Stimulated activated CD4-positive, alpha-beta T cell treated with anti-CD3 and anti-CD28 coated beads, Interleukin-1b, Interleukin-23, amount 100 ng/mL, for 1 hour (primary cell): ENCODE data around the gene CCN5.
A peak's percentile ranks its signal among the peaks of the same experiment; 100 is the strongest.
"Not testable (repeated sequence)": the region's sequence is repeated elsewhere in the genome, so short reads cannot be mapped to it uniquely, and the experiment has no call there.

ENCODE experiments used
- DNase-seq, 2 donors: peaks; one replicate each; pipeline ENCODE4 v3.0.0-alpha.2; 2020; ENCODE audit warnings: low read depth in 2 of 2

The CCN5 gene, protein sequence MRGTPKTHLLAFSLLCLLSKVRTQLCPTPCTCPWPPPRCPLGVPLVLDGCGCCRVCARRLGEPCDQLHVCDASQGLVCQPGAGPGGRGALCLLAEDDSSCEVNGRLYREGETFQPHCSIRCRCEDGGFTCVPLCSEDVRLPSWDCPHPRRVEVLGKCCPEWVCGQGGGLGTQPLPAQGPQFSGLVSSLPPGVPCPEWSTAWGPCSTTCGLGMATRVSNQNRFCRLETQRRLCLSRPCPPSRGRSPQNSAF

DNA sequence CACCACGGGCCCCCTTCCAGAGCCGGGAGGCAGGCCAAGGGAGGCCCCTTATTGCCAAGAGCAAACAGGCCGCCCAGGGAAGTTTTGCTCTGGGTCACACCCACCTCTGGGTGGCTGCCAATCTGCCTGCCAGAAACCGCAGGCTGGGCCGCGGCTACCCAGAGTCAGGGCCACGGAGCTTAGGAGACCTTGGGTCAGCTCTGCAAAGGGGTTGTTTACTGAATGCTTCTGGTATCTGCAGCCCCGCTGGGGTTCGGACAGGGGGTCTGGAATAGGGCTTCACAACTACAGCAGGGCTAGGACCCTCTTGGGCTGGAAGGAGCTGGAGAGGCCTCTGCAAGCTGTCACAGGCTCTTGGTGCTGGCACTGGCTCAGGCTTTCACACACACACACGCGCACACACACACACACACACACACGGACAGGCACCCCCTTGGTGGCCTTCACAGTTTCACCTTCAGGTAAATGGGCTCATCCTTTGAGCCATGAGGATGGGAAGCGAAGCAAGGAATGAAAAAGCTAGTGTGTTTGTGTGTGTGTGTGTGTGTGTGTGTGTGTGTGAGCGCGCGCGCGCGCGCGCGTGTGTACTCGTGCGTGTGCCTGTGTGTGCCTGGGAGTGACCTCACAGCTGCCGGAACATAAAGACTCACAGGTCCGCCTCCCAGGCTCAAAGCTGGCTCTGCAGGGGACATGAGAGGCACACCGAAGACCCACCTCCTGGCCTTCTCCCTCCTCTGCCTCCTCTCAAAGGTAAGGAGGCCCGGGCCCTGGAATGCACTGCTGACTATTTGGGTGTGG lies at the start of gene CCN5:
Gene CCN5, plus strand, starts transcription at position 669 of the 798 bp plus-strand sequence. Its CDS starts 22 bp downstream, at position 691.
- DNase-seq = no peak

DNA sequence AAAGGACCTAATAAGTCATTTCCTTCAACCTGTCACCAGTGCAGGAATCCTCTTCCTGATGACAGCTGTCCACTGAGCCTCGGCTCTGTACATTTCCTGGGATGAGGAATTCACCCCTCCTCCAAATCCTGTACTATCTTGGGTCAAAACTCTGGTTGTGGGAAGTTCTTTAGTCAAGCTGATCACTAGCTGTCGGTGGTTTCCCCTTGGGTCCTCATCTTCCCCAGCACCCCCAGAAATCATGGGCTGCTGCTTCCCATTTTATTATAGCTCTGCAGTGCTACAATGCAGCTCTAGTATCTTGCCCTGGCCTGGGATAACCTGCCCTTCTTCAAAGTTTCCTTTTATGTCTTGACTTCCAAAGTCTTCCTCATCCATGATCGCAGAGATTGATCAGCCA lies 49.1 kb upstream of the CCN5 start:
- no peak for DNase-seq

DNA sequence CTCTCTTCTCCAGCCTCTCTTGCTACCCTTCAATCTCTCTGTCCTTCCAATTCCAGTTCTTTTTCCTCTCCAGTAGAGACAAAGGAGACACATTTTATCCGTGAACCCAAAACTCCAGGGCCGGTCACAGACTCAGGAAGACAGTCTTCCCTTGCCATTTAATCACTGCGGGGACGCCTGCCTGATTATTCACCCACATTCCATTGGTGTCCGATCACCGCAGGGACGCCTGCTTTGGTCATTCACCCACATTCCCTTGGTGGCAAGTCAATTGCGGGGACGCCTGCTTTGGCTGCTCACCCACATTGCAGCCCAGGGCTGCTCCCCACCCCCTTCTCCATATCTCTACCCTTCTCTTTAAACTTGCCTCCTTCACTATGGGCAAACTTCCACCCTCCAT lies 44.3 kb upstream of the CCN5 start:
- DNase-seq = not testable (repeated sequence)

DNA sequence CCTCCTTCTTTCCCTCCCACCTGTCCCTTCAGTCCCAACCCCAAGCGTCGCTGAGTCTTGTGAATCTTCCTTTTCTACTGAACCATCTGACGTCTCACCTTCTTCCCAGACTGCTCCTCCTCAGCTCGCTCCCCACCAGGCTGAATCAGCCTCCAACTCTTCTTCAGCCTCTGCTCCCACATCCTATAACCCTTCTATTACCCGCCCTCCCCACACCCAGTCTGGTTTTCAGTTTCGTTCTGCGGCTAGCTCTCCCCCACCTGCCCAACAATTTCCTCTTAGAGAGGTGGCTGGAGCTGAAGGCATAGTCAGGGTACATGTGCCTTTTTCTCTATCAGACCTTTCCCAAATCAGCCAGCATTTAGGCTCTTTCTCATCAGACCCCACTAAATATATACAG lies 43.6 kb upstream of the CCN5 start:
- DNase-seq = peak; percentile 25 to 29

DNA sequence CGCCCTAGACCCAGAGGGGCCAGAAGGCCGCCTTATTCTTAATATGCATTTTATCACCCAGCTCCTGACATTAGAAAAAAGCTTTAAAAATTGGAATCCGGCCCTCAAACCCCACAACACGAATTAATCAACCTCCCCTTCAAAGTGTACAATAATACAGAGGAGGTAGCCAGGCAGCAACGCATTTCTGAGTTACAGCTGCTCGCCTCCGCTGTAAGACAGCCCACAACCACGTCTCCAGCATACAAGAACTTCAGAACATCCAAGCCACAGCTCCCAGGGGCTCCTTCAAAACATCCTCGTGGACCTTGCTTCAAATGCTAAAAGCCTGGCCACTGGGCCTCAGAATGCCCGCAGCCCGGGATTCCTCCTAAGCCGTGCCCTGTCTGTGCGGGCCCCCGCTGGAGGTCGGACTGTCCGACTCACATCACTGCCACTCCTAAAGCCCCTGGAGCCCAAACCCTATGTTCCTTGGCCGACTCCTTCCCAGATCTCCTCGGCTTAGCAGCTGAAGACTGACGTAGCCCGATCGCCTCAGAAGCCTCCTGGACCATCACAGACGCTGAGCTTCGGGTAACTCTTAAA lies 42.8 kb upstream of the CCN5 start:
- not testable (repeated sequence) for DNase-seq

DNA sequence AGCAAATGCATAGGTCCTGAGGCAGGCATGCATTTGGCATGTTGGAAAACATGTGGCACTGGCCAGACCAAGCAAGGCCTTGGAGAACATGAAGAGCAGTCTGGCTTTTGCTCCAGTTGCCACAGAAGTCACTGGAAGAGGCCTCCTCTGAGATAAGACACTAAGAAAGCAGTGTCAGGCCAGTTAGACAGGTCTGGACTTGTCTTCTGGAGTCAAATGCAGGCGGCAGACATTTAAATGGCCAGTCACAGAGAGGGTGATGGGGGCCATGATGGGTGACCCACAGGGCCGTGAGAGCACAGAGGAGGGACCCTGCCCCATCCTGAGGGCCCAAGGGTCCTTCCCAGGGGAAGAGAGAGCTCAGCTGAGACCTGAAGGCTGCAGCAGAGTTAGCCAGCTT lies 36.9 kb upstream of the CCN5 start:
- DNase-seq = no peak

DNA sequence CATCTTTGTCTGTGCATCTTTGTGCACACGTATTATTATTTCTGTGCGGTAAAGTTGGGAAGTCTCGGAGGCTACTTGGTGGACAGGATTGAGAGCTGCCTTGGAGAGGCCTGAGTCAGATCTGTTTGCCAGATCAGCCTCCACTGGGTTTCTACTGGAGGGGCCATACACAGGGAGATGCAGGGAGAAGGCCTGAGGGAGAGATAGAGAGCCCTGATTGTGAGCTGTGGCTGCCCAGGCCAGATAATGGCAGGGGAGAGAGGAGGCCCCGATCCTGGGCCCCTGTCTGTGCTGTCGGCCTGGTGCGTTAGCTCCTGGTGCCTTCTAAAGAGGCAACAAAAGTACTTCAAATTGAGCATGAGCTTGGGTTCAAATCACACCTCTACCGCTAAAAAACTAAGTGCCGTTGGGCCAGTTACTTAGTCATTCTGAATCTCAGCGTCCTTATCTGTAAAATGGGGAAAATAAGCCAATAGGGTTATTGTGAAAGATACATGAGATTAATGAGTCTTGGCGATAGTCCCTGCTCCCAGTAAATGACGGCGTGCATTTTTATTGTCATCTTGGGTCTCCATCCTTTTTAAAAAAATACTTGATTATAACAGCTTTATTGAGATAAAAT lies 36.1 kb upstream of the CCN5 start:
- DNase-seq = no peak

DNA sequence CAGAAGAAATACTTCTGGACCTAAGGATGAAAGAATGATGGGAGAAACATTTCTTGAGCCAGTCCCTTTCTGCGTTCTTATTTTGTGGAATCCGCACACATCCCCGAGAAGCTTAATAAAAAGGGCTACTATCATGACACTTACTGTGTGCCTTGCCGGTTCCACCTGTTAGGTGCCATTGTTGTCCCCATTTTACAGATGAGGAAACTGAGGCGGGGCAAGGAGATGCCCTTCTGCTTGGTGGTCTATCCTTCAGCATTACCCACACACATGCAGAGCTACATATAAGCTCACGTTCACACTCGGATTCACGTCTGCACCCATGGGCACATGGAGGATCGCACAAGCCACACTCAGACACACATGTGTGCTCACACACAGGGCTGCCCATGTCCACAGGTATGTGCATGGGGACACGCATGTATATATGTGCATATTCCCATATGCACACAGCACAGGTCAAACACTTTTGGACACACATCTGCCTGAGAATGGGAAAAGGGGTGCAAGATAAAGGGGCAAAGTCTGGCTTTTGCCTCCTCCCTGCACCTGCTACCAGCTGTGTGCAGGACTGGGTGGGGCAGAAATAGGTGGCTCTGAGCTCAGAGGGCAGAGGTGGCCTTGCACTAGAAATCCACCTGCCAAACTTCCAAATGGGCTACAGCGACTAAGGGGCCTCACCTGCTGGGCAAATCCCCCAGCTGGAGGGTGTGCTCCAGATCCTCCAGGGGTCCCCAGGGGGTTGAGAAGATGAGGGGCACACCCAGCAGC lies 33.2 kb upstream of the CCN5 start:
- no peak for DNase-seq

DNA sequence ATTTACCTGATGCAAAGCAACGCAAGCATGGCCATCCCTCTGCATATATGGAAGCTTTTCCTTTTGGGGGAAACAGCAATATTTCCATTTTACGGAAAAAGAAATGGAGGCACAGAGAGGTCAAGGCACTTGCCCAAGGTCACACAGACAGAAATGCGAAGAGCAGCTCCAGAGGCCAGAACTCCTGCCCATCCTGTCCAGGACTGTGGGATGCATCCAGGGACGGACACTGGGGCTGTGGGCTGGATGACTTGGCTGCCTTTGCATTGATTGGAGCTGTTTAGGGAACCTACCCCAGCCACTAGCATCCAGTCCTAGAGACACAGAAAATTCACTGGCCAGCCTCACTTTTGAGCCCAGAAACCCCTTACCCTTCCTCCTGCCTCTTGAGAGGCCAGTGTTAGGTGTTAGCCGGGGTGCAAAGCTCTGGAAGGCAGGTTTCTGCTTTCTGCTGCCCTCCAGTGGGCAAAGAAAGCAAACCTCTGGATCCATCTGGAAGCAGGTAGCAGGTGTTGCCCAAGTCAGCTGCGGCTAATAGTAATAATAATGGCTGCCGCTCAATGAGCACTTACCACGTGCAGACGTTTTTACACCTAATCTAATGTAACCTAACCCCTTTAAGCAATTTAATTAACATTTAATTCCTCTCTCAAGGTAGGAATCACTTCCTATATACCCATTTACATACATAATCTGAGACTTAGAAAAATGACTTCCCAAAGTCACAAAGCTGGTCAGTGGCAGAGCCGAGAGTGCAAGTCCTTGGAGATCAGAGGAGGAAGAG lies 31.7 kb upstream of the CCN5 start:
- DNase-seq = peak in 1 of 2 donors; percentile 33

DNA sequence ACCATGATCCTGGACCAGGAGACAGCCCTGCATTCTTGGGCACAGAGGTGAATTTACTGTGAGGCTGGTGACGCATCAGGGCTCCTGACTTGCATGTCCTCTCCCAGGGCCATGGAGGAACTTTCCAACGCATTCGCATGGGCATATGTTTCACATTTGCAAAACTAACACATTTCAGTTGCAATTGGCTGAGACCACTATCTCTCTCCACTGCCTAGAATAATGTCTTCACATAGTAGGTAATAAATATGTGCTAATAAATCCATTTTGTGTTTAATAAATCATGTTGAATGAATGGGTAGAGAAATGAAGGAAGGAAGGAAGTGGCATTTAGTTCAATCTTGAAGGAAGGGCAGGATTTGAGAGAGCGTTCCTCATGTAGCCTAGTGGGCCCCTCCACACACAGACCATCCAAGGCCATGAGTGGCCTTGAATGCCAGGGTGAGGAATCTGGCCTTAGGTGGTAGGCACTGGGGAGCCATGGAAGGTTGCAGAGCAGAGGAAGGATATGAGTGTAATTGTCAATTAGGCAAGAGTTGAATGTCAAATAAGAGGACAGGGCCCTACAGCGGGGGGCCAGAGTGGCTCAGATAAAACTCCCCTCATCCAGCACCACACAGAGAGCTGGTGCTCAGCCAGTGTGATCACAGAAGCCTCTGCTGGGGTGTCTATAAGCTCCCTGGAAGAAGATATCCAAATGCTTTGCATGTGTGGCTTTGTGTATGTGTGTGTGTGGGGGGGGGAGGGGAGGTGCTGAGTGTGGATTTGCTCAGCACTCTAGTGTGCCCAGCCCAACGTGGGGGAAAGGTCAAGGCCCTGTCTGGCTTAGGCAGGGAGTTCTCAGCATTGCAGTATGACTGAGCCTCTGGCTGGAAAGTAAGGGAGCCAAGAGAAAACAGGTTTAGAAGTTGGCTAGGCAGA lies 30.9 kb upstream of the CCN5 start:
- no peak for DNase-seq

DNA sequence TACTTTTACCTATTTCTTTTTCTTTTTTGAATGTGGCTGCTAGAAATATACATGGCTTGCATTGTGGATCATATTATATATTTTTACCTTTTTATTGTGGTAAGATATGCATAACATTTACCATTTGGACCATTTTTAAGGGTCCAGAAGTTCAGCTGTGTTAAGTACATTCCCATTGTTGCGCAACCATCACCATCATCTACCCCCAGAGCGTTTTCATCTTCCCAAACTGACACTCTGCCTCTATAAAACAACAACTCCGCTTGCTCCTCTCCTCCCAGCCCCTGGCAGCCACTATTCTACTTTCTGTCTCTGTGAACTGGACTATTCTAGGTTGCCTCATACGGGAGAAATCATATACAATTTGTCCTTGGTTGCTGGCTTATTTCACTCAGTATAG lies 28.2 kb upstream of the CCN5 start:
- DNase-seq = no peak

DNA sequence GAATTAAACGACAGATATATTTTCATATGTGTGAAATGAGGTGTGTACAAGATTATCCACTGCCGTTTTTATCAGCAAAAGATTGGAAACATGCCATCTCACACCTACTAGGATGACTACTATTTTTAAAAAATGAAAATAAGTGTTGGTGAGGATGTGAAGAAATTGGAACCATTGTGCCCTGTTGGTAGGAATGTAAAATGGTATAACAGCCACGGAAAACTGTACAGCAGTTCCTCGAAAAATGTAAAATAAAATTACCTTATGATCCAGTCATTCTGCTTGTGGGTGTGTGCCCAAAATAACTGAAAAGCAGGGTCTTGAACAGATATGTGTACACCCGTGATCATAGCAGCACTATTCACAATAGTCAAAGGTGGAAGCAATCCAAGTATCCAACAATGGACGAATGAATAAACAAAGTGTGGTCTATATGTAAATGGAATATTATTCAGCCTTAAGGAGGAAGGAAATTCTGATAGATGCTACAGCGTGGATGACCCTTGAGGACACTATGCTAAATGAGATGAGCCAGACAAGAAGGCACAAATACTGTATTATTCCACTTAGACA lies 27.0 kb upstream of the CCN5 start:
- DNase-seq = no peak

DNA sequence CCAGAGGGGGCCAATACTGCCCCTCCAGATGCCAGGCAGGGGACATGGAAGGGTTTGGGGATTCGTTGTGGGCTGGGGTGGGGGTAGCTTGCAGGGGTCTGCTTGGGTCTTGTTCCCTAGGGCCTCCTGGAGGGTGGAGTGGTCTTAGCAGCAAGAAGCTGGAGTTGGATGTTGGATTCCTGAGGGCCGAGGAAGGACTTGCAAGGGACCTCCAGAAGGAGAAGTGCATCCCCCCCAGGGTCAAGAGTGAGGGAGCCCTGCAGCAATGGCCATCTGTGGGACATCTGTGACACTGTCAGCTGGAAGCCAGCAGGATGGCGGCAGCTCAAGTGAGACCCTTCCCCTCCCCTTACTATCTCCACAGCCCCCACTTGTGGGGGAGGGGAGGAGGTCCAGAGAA lies 25.4 kb upstream of the CCN5 start:
- no peak for DNase-seq

DNA sequence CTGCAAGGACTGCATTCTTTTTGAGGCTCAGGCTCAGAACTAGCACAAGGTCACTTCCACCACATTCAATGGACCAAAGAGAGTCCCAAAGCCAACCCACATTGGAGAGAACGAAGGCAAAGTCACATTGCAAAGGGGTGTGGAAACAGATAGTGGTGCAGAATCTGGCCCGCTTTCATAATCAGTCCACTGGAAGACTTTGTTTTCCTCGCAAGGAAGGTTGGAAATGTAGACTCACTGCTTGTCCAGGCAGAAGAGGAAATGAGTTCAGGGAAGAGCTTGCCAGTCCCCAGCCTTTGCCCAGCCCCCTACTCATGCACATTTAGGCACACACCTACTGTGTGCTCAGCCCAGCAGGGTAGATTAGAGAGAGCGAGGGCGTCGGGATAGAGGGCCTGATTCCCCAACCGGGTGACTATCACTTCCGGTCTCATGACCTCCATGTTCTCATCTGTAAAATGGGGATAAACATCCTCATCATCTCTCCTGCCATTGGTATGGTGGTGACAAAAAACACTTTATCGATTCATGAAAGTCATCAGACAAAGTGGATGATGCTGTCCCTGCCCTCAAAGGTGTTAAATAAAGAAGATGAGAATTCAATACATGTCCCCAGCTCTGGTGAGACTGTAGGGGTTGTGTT lies 24.3 kb upstream of the CCN5 start:
- DNase-seq = no peak

DNA sequence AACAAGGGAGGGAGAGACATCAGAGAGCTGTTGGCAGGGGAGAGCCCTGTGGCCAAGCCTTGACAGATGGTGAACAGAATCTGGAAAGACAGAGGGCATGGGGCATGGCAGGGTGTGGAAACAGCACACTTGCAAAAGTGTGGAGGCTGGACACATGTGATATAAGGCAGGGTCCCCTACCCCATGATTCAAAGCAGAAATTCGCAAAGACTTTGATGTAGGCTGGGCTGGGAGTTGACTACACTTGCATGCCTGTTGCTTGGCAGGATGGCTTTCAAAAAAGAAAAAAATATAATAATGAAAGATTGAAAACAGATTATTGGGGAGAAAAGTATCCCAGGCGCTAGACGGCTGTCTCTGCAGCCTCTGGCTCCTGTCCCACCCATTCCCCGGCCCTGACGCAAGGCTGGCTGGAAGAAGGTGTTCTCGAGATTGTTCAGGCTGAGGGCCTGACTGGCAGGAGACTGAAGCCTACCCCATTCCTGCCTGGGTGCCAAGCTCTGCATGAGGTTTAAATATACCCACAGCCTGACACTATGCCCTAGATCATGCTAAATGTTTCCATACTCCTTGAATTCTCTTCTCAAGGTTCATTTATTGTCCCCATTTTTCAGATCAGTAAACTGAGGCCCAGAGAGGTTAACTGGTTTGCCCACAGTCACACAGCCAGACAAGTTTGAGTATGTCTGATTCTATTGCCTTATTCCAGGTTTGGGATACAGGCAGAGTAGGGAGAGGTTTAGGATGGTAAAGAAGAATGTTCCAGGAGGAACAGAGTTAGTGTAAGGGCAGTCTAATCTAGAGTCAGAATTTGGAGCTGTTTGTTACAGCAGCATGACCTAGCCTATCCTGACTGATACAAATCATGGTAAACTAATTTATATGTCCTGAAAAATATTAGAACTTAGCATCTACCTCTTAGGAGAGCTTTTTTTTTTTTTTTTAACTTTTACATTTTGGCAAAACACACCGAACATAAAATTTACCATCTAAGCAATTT lies 23.4 kb upstream of the CCN5 start:
- DNase-seq = no peak

DNA sequence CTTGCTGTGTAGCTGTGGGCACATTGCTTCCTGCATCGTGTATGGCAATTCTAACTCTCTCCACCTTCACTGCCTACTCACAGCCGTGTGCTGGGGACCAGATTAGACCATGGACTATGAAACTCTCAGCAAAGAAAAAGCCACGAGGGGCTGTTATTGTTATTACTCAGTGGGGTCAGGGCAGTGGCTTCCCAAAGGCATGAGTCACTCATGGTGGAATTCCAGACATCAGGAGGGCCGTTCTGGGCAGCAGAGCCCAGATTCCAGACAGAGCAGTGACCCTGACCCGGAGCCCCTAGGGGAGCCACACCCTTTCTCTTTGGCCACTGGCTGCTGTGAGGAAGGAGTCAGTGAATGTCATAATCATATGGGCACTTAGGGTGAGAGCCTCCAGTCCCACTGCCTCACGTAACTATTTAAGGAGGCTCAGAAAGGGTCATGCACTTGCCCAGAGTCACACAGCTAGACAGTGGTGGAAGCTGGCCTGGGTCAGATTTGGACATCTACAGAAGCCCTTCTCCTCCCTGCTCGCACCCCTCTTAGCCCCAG lies 22.2 kb upstream of the CCN5 start:
- no peak for DNase-seq

DNA sequence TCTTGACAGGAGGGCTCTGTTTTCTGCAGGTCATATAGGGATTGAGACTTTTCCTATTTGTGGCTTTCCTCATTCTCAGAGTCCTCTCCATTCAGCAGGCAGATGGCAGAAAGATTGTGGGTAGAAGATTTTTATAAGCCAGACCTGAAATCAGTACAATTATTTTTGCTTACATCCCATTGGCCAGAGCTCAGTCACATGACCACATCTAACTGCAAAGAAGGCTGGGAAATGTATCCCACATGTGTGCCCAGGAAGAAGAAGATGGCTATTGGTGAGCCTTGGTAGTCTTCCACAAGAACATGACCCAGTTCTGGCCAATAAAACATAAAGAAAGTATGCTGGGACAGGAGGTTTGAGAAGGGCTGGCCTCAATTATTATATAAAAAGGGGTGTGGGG lies 21.5 kb upstream of the CCN5 start:
- DNase-seq = no peak

DNA sequence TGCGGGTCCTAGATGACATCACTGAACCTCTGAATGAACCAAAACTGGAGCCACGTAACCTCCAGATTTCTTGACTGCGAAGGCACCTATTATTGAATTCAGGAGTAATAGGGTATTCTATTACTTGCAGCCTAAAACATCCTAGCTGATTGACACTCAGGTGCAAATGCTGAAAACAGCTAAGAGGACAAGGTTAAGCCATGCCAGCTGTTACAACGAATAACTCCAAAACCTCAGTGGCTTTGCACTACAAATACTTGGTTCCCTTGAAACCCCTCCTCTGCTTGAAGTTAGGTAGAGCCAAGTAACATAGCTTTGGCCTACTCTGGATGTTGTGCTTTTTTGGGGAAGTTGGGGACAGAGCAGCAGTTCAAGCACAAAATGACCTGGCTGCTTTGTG lies 21.0 kb upstream of the CCN5 start:
- no peak for DNase-seq
